Transverse colon (tissue), 4 donors: ENCODE results near the gene TACC2.

Experiments
- EP300 ChIP-seq: sonication (generic); formaldehyde crosslinking; IDR thresholded peaks from one replicate; pipeline ENCODE4 v1.6.1; 2017; ENCODE audit warnings: antibody characterized with exemption, low read depth
- POLR2A ChIP-seq: fragments of 450-650 bp; IDR thresholded peaks from one replicate; pipeline ENCODE4 v1.6.1; 2016; ENCODE audit warnings: antibody characterized with exemption, mild to moderate bottlenecking, moderate library complexity
- POLR2AphosphoS5 ChIP-seq, 3 donors: sonication (generic); formaldehyde crosslinking; IDR thresholded peaks; one replicate each; pipeline ENCODE4 v1.6.1; 2016; ENCODE audit warnings: antibody characterized with exemption in 3 of 3
- TF ChIP-seq, protein P1 (sequence below), 5 experiments: fragments of 200-600 bp in 3 of 5; fragments of 450-650 bp in 2 of 5; sonication (generic) in 3 of 5; IDR thresholded peaks; 1 replicate in 2 of 5; 2 replicates in 3 of 5; pipeline ENCODE4 v1.5.1; 2016 to 2017; ENCODE audit warnings: antibody characterized with exemption in 5 of 5, inconsistent platforms in 3 of 5, mild to moderate bottlenecking in 2 of 5, moderate library complexity in 1 of 5

DNA sequence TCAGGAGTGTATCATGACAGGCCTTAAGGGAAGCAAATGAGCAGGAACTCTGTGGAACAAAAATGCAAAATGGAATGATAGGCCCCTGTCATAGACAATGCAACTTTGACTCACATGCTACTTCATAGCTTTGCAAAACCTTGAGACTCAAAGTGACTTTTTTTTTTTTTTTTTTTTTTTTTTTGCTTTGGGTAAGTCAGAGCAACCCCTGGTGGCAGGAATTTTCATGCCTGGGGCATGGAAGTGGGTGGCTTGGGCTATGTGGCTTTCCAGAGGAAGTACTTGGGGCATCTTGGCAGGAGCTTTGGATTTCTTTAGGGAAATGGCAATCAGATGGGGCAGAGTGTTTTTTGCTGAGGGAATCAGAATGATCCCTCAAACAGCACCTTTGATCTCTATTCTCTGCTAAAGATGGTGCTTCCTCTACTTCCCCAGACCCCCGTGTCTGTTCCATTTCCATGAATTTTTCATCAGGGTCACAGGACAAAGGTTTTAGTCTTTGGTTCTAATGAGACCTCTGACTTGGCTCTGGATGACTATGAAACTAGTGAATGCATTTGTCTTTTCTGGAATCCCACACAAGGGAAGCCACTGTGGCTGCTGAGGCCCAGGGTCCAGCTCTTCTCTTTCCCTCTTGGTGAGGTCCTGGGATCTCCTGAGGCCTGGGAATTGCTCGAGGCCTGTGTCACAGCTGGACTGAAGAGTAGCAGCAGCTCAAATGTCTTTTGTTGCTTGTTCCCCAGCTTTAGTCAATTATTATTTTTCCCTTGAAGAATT, 62.8 kb downstream of the TACC2 start:
- TF ChIP-seq POLR2AphosphoS5 (IDR thresholded peaks at IDR 0.05): no peak
- TF ChIP-seq, protein P1, sequence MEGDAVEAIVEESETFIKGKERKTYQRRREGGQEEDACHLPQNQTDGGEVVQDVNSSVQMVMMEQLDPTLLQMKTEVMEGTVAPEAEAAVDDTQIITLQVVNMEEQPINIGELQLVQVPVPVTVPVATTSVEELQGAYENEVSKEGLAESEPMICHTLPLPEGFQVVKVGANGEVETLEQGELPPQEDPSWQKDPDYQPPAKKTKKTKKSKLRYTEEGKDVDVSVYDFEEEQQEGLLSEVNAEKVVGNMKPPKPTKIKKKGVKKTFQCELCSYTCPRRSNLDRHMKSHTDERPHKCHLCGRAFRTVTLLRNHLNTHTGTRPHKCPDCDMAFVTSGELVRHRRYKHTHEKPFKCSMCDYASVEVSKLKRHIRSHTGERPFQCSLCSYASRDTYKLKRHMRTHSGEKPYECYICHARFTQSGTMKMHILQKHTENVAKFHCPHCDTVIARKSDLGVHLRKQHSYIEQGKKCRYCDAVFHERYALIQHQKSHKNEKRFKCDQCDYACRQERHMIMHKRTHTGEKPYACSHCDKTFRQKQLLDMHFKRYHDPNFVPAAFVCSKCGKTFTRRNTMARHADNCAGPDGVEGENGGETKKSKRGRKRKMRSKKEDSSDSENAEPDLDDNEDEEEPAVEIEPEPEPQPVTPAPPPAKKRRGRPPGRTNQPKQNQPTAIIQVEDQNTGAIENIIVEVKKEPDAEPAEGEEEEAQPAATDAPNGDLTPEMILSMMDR (IDR thresholded peaks at IDR 0.05): peak; percentile 63 to 73 (median 68)
- no peak for TF ChIP-seq POLR2A
- no peak for TF ChIP-seq EP300
